ENCODE measurements around the gene CBFA2T3.

Gene CBFA2T3

DNA sequence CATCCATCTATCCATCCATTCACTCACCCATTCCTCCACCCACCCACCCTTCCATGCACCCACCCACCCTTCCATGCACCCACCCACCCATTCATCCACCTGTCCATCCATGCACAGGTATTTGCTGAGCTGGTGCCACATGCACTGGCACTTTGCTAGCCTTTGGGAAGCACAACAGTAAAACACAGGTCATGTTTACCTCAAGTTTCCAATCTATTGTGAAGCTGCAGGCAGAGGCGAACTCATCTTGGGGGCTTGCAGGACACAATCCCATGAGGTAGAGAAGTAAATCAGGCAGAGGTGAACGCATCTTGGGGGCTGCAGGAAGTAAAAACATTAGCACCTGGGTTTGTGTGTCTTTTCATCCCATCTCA lies 35.6 kb upstream of the CBFA2T3 start:
- TF ChIP-seq FOXM1 (IDR thresholded peaks at IDR 0.05; ENCODE audit: borderline replicate concordance, low read depth) (no peak), CREB1 (IDR thresholded peaks at IDR 0.05; ENCODE audit: low read depth) (no peak), REST (IDR thresholded peaks at IDR 0.05; ENCODE audit: low read depth) (no peak)

DNA sequence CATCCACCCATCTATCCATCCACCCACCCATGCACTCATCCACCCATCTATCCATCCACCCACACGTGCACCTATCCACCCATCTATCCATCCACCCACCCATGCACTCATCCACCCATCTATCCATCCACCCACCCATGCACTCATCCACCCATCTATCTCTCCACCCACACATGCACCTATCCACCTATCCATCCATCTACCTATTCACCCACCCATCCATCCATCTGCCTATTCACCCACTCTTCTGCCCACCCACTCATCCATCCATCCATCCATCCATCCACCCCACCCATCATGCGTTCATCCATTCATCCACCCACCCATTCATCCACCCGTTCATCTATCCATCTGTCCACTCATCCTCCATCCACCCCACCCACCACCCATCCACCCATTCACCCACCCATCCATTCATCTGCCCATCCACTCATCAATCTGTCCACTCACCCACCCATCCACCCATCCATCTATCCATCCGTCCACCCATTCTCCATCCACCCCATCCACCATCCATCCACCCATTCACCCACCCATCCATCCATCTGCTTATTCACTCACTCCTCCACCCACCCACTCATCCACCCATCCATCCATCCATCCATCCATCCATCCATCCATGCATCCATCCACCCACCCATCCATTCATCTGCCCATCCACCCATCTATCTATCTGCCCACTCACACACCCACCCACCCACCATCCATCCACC lies 35.1 kb upstream of the CBFA2T3 start:
- TF ChIP-seq EP300 (IDR thresholded peaks at IDR 0.05; ENCODE audit: borderline replicate concordance): no peak
- TF ChIP-seq REST (IDR thresholded peaks at IDR 0.05; ENCODE audit: low read depth): no peak
- no peak for TF ChIP-seq EGR1 (IDR thresholded peaks at IDR 0.05)

- TF ChIP-seq CEBPB (IDR thresholded peaks at IDR 0.05): no peak
These were observed 33.4 kb upstream of the CBFA2T3 start for GRCh38 chr16:89010210-89010925.

GRCh38 chr16:89009343-89010209 lies 32.6 kb upstream of the CBFA2T3 start:
- TF ChIP-seq TCF12 (IDR thresholded peaks at IDR 0.05; ENCODE audit: low read depth): no peak
- TF ChIP-seq RAD21 (IDR thresholded peaks at IDR 0.05; ENCODE audit: low read depth): 0 out of 2 replicates have a peak, but pooled peaks have one; percentile 6
- TF ChIP-seq EP300 (IDR thresholded peaks at IDR 0.05; ENCODE audit: borderline replicate concordance): no peak
- TF ChIP-seq CEBPB (IDR thresholded peaks at IDR 0.05): no peak
- TF ChIP-seq FOXM1 (IDR thresholded peaks at IDR 0.05; ENCODE audit: borderline replicate concordance, low read depth): no peak
- TF ChIP-seq REST (IDR thresholded peaks at IDR 0.05; ENCODE audit: low read depth): peak; percentile 95
- peak; percentile 59; the same call in 1 of the 2 replicates for TF ChIP-seq MAX (IDR thresholded peaks at IDR 0.05)
- no peak for TF ChIP-seq EGR1 (IDR thresholded peaks at IDR 0.05)

- TF ChIP-seq YY1 (IDR thresholded peaks at IDR 0.05; ENCODE audit: low read depth) (no peak), TCF12 (IDR thresholded peaks at IDR 0.05; ENCODE audit: low read depth) (no peak), RAD21 (IDR thresholded peaks at IDR 0.05; ENCODE audit: low read depth) (no peak), CEBPB (IDR thresholded peaks at IDR 0.05) (no peak), FOXM1 (IDR thresholded peaks at IDR 0.05; ENCODE audit: borderline replicate concordance, low read depth) (no peak), TAF1 (IDR thresholded peaks at IDR 0.05; ENCODE audit: low read depth) (no peak), REST (IDR thresholded peaks at IDR 0.05; ENCODE audit: low read depth) (no peak), NFIC (IDR thresholded peaks at IDR 0.05) (no peak), MAX (IDR thresholded peaks at IDR 0.05) (no peak), EGR1 (IDR thresholded peaks at IDR 0.05) (no peak), EP300 (IDR thresholded peaks at IDR 0.05; ENCODE audit: borderline replicate concordance) (no peak), TEAD4 (IDR thresholded peaks at IDR 0.05) (no peak), CREB1 (IDR thresholded peaks at IDR 0.05; ENCODE audit: low read depth) (no peak), ZBTB7A (IDR thresholded peaks at IDR 0.05; ENCODE audit: low read depth) (no peak)
- TF ChIP-seq, protein P1, sequence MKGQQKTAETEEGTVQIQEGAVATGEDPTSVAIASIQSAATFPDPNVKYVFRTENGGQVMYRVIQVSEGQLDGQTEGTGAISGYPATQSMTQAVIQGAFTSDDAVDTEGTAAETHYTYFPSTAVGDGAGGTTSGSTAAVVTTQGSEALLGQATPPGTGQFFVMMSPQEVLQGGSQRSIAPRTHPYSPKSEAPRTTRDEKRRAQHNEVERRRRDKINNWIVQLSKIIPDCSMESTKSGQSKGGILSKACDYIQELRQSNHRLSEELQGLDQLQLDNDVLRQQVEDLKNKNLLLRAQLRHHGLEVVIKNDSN (IDR thresholded peaks at IDR 0.05): no peak
These were observed 30.6 kb upstream of the CBFA2T3 start for GRCh38 chr16:89007371-89008249.
